AG09319 (cell line): Measurements from ENCODE around the gene ACVRL1.

Experiments
- DNase-seq: peaks from one replicate; pipeline ENCODE4 v3.0.0-alpha.2; 2010; ENCODE audit warnings: low read depth; ENCODE audit errors: extremely low read depth
- TF ChIP-seq, protein P1 (sequence below): IDR thresholded peaks from 2 replicates; pipeline ENCODE4 v1.5.1; 2011; ENCODE audit warnings: low read depth, mild to moderate bottlenecking, inconsistent platforms, low read length, moderate library complexity

ACVRL1 gene

GRCh38 chr12:51949342-51950030 is 42.2 kb downstream of the ACVRL1 start:
- peak; percentile 56 for DNase-seq
- TF ChIP-seq, protein P1, sequence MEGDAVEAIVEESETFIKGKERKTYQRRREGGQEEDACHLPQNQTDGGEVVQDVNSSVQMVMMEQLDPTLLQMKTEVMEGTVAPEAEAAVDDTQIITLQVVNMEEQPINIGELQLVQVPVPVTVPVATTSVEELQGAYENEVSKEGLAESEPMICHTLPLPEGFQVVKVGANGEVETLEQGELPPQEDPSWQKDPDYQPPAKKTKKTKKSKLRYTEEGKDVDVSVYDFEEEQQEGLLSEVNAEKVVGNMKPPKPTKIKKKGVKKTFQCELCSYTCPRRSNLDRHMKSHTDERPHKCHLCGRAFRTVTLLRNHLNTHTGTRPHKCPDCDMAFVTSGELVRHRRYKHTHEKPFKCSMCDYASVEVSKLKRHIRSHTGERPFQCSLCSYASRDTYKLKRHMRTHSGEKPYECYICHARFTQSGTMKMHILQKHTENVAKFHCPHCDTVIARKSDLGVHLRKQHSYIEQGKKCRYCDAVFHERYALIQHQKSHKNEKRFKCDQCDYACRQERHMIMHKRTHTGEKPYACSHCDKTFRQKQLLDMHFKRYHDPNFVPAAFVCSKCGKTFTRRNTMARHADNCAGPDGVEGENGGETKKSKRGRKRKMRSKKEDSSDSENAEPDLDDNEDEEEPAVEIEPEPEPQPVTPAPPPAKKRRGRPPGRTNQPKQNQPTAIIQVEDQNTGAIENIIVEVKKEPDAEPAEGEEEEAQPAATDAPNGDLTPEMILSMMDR = no peak

GRCh38 chr12:51950682-51951198 is 43.4 kb downstream of the ACVRL1 start:
- TF ChIP-seq, protein P1 = no peak
- no peak for DNase-seq

DNA sequence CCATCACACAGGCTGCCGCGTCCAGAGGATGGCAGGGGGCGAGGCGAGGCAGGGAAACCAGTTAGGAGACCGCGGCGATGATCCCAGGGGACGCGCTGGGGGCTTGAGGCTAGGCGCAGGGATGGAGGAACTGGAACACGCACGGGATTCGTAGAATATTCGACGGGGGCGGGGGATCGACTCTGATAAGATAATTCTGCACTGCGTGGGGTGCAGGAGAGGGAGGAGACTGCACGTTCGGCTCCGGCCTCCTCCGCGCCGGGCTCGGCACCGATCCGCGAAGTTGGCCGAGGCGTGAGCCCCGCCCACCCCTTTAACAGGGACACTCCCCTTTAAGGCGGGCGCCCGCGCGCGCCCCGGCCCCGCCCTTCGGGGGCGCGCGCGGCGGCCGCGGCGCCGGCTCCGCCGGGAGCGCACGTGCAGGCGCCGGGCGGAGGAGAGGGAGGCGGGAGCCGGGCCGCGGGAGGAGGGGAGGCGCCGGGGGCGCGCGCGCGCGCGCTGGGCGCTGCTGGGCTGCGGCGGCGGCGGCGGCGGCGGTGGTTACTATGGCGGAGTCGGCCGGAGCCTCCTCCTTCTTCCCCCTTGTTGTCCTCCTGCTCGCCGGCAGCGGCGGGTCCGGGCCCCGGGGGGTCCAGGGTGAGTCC is 44.0 kb downstream of the ACVRL1 start, which contains the start of gene ACVR1B:
Gene ACVR1B (plus strand): TSS at position 501 of the 644 bp plus-strand sequence. CDS start 45 bp downstream, at position 546.
- DNase-seq = peak; percentile 69
- TF ChIP-seq, protein P1 = no peak

GRCh38 chr12:51951843-51952722 is 44.8 kb downstream of the ACVRL1 start:
- DNase-seq = no peak
- TF ChIP-seq, protein P1 = no peak

DNA sequence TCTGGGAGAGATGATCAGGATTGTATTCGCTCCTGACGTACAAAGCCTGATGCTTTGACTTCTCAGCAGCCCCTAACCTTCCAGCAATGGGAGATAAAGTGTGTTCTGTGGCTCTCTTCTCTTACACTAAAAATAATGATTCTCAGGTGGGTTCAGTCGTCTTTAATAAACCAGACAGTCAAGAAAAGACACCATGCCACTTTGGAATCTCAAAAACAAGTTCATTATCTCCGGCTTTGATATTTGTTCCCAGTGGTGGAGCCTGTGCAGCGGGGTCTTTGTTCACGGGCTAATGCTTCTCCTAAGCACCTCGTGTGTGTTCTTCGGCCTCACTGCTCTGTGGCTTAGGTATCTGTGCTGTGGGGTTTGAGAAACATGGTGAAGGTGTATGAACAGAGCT is 45.8 kb downstream of the ACVRL1 start:
- TF ChIP-seq, protein P1 = no peak
- no peak for DNase-seq

DNA sequence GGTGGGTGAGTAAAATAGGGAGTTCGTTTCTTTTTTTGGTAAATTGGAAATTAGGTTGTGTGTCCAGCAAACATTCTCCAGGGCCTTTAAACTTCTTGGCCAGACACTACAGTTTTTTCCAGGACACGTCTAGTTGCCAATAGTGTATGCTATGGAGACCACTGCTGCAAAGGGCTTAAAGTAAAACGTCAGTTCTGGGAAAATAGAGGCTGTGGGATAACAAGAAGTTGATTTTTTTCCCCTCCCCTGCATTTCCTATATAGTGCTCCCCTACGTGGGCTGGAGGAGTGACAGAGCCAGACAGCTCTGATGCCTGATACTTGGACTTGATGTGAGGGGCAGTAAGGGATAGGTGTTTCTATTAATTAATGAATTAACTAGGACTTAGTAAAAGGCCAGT is 46.6 kb downstream of the ACVRL1 start:
- TF ChIP-seq, protein P1 = no peak
- no peak for DNase-seq
